ENCODE measurements around the gene HIBCH. TPM values are rescaled to one million over a fixed set of nuclear protein-coding genes. Genes with fewer than 3 reads are reported as not detected.

The HIBCH gene
- total RNA-seq, 1 experiment from 2014 or later = 24.7 TPM

DNA sequence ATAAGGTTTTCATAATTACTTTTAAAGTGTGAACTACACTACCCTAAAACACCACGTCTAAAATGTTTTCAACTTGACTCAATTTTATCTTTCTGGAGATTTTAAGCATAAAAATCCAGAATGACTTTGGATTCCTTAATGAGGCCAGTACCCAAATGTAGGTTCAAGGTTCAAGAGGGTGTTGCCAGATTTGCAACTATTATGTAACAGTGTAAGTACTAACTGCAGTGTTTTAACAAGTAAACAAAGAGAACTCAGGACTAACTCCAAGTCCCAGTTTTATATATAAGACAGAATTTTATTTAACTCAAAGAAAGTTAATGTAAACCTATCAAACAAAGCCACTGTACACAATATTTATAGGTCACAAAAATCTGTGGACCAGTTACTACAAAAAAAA, 5.7 kb downstream of the HIBCH start:
- intact Hi-C loops (cut with micrococcal nuclease) = loop anchor here (1.0 to 10.0 kb wide), 3 partner anchors 225 to 649 kb away; partner anchors contain the start of gene ASNSD1
- ATAC-seq (no peak), DNase-seq (ENCODE audit: low read depth, low spot score) (no peak)
- no peaks in the 10 kb centered on the region for H3K27me3 ChIP-seq (ENCODE audit: insufficient read depth, low read length)
- H4K20me1 ChIP-seq (ENCODE audit: insufficient read depth) = no peaks in the 10 kb centered on the region
- no TSS peak for BruUV-seq (replicated peaks)
- no peak overlapping the region for H3K27ac ChIP-seq (ENCODE audit: low read depth, low read length)
- RAD21 ChIA-PET (ENCODE audit: low non-redundant PET in 1 of 2, low total read pairs in 2 of 2, uncharacterized antibody in 2 of 2, unreplicated experiment in 2 of 2) = no interaction called here
- TF ChIP-seq SP1 (IDR thresholded peaks at IDR 0.05; ENCODE audit: low read depth) (no peak), EZH2 (IDR thresholded peaks at IDR 0.05) (no peak), JUND (IDR thresholded peaks at IDR 0.05) (no peak), POLR2A (IDR thresholded peaks at IDR 0.05; ENCODE audit: borderline replicate concordance, extremely low read depth, insufficient read depth, insufficient read length) (no peak), RAD21 (IDR thresholded peaks at IDR 0.05; ENCODE audit: low read depth) (no peak), CEBPB (IDR thresholded peaks at IDR 0.05; ENCODE audit: low read depth) (no peak), TCF7L2 (IDR thresholded peaks at IDR 0.05; ENCODE audit: borderline replicate concordance, extremely low read depth, insufficient read depth, insufficient read length) (no peak), ZNF274 (IDR thresholded peaks at IDR 0.05; ENCODE audit: low read depth, low read length) (no peak), YY1 (IDR thresholded peaks at IDR 0.05; ENCODE audit: extremely low read depth, insufficient replicate concordance, low read depth, low read length) (no peak), SIN3A (IDR thresholded peaks at IDR 0.05; ENCODE audit: low read depth) (no peak), EZH2phosphoT487 (IDR thresholded peaks at IDR 0.05; ENCODE audit: borderline replicate concordance) (no peak)
- TF ChIP-seq, protein P1, sequence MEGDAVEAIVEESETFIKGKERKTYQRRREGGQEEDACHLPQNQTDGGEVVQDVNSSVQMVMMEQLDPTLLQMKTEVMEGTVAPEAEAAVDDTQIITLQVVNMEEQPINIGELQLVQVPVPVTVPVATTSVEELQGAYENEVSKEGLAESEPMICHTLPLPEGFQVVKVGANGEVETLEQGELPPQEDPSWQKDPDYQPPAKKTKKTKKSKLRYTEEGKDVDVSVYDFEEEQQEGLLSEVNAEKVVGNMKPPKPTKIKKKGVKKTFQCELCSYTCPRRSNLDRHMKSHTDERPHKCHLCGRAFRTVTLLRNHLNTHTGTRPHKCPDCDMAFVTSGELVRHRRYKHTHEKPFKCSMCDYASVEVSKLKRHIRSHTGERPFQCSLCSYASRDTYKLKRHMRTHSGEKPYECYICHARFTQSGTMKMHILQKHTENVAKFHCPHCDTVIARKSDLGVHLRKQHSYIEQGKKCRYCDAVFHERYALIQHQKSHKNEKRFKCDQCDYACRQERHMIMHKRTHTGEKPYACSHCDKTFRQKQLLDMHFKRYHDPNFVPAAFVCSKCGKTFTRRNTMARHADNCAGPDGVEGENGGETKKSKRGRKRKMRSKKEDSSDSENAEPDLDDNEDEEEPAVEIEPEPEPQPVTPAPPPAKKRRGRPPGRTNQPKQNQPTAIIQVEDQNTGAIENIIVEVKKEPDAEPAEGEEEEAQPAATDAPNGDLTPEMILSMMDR (IDR thresholded peaks at IDR 0.05 in 2 of 3, conservative IDR thresholded peaks at IDR 0.05 in 1 of 3; ENCODE audit: borderline replicate concordance in 1 of 3, insufficient read depth in 1 of 3, low read depth in 2 of 3, low read length in 2 of 3) = no peak
- TF ChIP-seq, protein P2, sequence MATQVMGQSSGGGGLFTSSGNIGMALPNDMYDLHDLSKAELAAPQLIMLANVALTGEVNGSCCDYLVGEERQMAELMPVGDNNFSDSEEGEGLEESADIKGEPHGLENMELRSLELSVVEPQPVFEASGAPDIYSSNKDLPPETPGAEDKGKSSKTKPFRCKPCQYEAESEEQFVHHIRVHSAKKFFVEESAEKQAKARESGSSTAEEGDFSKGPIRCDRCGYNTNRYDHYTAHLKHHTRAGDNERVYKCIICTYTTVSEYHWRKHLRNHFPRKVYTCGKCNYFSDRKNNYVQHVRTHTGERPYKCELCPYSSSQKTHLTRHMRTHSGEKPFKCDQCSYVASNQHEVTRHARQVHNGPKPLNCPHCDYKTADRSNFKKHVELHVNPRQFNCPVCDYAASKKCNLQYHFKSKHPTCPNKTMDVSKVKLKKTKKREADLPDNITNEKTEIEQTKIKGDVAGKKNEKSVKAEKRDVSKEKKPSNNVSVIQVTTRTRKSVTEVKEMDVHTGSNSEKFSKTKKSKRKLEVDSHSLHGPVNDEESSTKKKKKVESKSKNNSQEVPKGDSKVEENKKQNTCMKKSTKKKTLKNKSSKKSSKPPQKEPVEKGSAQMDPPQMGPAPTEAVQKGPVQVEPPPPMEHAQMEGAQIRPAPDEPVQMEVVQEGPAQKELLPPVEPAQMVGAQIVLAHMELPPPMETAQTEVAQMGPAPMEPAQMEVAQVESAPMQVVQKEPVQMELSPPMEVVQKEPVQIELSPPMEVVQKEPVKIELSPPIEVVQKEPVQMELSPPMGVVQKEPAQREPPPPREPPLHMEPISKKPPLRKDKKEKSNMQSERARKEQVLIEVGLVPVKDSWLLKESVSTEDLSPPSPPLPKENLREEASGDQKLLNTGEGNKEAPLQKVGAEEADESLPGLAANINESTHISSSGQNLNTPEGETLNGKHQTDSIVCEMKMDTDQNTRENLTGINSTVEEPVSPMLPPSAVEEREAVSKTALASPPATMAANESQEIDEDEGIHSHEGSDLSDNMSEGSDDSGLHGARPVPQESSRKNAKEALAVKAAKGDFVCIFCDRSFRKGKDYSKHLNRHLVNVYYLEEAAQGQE (IDR thresholded peaks at IDR 0.05; ENCODE audit: low read depth) = no peak
- TF ChIP-seq, protein P3, sequence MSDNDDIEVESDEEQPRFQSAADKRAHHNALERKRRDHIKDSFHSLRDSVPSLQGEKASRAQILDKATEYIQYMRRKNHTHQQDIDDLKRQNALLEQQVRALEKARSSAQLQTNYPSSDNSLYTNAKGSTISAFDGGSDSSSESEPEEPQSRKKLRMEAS (IDR thresholded peaks at IDR 0.05) = no peak
- TF ChIP-seq, protein P4, sequence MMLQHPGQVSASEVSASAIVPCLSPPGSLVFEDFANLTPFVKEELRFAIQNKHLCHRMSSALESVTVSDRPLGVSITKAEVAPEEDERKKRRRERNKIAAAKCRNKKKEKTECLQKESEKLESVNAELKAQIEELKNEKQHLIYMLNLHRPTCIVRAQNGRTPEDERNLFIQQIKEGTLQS (IDR thresholded peaks at IDR 0.05) = no peak
- no peaks in the 10 kb centered on the region for H3K9me3 ChIP-seq (ENCODE audit: control insufficient read depth in 1 of 2, insufficient read depth in 1 of 2, low read depth in 1 of 2, low read length in 2 of 2)
- POLR2A ChIA-PET = no interaction called here
- CTCF ChIA-PET = interaction anchor here (1.7 kb wide), 1 partner anchor 225 kb away, joined by 7 read pairs; no protein-coding TSS in a partner anchor
- no peak overlapping the region for H2AFZ ChIP-seq (ENCODE audit: low read depth, low read length, poor library complexity, severe bottlenecking)
- peaks cover 0 to under 1% of the 10 kb centered on the region in 2 experiments; a peak in 2 of 4 replicates for H3K36me3 ChIP-seq (ENCODE audit: control insufficient read depth in 1 of 2, insufficient read depth in 2 of 2, low read length in 2 of 2)
- peak overlapping the region; percentile 45; the same call in 1 of the 2 replicates for H3K4me2 ChIP-seq (ENCODE audit: low read length)
- H3K9me2 ChIP-seq (ENCODE audit: insufficient read depth) = no peaks in the 10 kb centered on the region
- no peak overlapping the region for H3K9ac ChIP-seq (ENCODE audit: low read length)
- H3K79me2 ChIP-seq (ENCODE audit: insufficient read depth, low read length) = peaks cover 60% of the 10 kb centered on the region
- H3K4me1 ChIP-seq (ENCODE audit: control insufficient read depth in 1 of 2, insufficient read depth in 2 of 2, low read length in 2 of 2) = peaks cover 22 to 26% of the 10 kb centered on the region in 2 experiments
- no peak overlapping the region for H3K4me3 ChIP-seq (replicated peaks in 1 of 2; ENCODE audit: low read depth in 1 of 2, low read length in 2 of 2)

Data from HCT116 (cell line).